HepG2 (cell line): ENCODE measurements around the gene CTNND2. TPM values are rescaled to one million over a fixed set of nuclear protein-coding genes. Genes with fewer than 3 reads are reported as not detected.

ENCODE experiments used
- ATAC-seq: fragments of 200-7000 bp; cut with Tn5 transposase; 3 replicates; pipeline ENCODE4 v1.9.1; 2020; ENCODE audit warnings: mild to moderate bottlenecking, moderate library complexity
- BruUV-seq: library from RNA; stranded (reverse); fragments of 400-500 nt; replicated peaks from 2 replicates; lab custom pipeline; 2021; lab: Mats Ljungman, UMichigan
- CTCF ChIA-PET: fragments of 300-600 bp; formaldehyde crosslinking; extraction: SDS; loops from one replicate; lab custom pipeline; 2021; ENCODE audit warnings: low total read pairs, inconsistent platforms, low intra/inter-chr PET ratio; lab: Yijun Ruan, JAX
- POLR2A ChIA-PET: fragments of 350-600 bp; sonication (Branson Sonifier 250); formaldehyde crosslinking; loops from one replicate; lab custom pipeline; 2020; ENCODE audit warnings: antibody characterized with exemption, inconsistent platforms; lab: Yijun Ruan, JAX
- DNase-seq: peaks from one replicate; pipeline ENCODE4 v3.0.0-alpha.2; 2015; ENCODE audit warnings: low spot score
- FAIRE-seq: peaks from 3 replicates; lab custom pipeline; 2011; peaks lifted over from hg19 to GRCh38; lab: Jason Lieb, UNC
- H2AFZ ChIP-seq: one replicate; pipeline ENCODE4 v1.6.1; 2011; ENCODE audit warnings: low read length, inconsistent platforms
- H3K27ac ChIP-seq: fragments of 300-600 bp; 3 replicates; pipeline ENCODE4 v1.8.0; 2011; ENCODE audit warnings: mixed run types, mild to moderate bottlenecking, mixed read lengths, low read length, inconsistent platforms; ENCODE audit not compliant: insufficient read depth; ENCODE audit errors: extremely low read length
- H3K27me3 ChIP-seq, 2 experiments: fragments of 200-600 bp in 1 of 2; 2 replicates in 1 of 2; 3 replicates in 1 of 2; pipeline versions ENCODE4 v1.6.0 to v1.8.0; 2011; ENCODE audit warnings: low read length in 2 of 2, mild to moderate bottlenecking in 2 of 2, moderate library complexity in 2 of 2, inconsistent platforms in 1 of 2; ENCODE audit not compliant: insufficient read depth in 2 of 2, control insufficient read depth in 1 of 2
- H3K36me3 ChIP-seq, 2 experiments: fragments of 200-600 bp in 1 of 2; replicated peaks in 1 of 2; 2 replicates in 1 of 2; 3 replicates in 1 of 2; pipeline versions ENCODE4 v1.5.1 to v1.8.0; 2011; ENCODE audit warnings: low read length in 2 of 2, inconsistent platforms in 1 of 2; ENCODE audit not compliant: insufficient read depth in 2 of 2, control insufficient read depth in 1 of 2
- H3K4me1 ChIP-seq: 2 replicates; pipeline ENCODE4 v1.5.1; 2012; ENCODE audit warnings: low read length, inconsistent platforms; ENCODE audit not compliant: insufficient read depth
- H3K4me2 ChIP-seq: 2 replicates; pipeline ENCODE4 v1.6.0; 2011; ENCODE audit warnings: low read depth, low read length, inconsistent platforms
- H3K4me3 ChIP-seq, 3 experiments: fragments of 200-600 bp in 1 of 3; sonication (generic), shearing (Covaris generic) in 1 of 3; replicated peaks in 1 of 3; 2 replicates each; pipeline ENCODE4 v1.5.1; 2011 to 2016; ENCODE audit warnings: low read length in 3 of 3, inconsistent platforms in 2 of 3, low read depth in 2 of 3, mild to moderate bottlenecking in 2 of 3, control low read depth in 1 of 3, mixed read lengths in 1 of 3; ENCODE audit not compliant: insufficient read depth in 1 of 3
- H3K79me2 ChIP-seq: one replicate; pipeline ENCODE4 v1.6.1; 2011; ENCODE audit warnings: low read length, inconsistent platforms; ENCODE audit not compliant: insufficient read depth
- H3K9ac ChIP-seq: 2 replicates; pipeline ENCODE4 v1.6.0; 2011; ENCODE audit warnings: mild to moderate bottlenecking, low read depth, low read length, inconsistent platforms; ENCODE audit not compliant: insufficient read depth
- H3K9me3 ChIP-seq: 2 replicates; pipeline ENCODE4 v1.5.1; 2012; ENCODE audit warnings: mild to moderate bottlenecking, low read length
- H4K20me1 ChIP-seq: 2 replicates; pipeline ENCODE4 v1.6.0; 2011; ENCODE audit warnings: inconsistent platforms, mild to moderate bottlenecking, low read length, moderate library complexity; ENCODE audit not compliant: insufficient read depth
- EED ChIP-seq: sonication (generic); formaldehyde crosslinking; IDR thresholded peaks from 2 replicates; pipeline ENCODE4 v1.5.0; 2020; ENCODE audit warnings: mild to moderate bottlenecking, missing genetic modification reagents
- EHMT2 ChIP-seq: fragments of 200-600 bp; sonication (generic); IDR thresholded peaks from 2 replicates; pipeline ENCODE4 v1.7.0; 2017; ENCODE audit warnings: antibody characterized with exemption, low read depth, low read length, borderline replicate concordance
- FUBP1 ChIP-seq: sonication (generic); formaldehyde crosslinking; IDR thresholded peaks from 2 replicates; pipeline ENCODE4 v1.5.1; 2020; ENCODE audit warnings: missing genetic modification reagents, mild to moderate bottlenecking, borderline replicate concordance
- MNT ChIP-seq: fragments of 450-650 bp; IDR thresholded peaks from 2 replicates; pipeline ENCODE4 v1.6.1; 2016
- U2AF1 ChIP-seq: fragments of 200-400 bp; formaldehyde crosslinking; optimal IDR thresholded peaks from 2 replicates; pipeline ENCODE3; 2017; ENCODE audit warnings: mild to moderate bottlenecking, low read depth, low read length
- U2AF2 ChIP-seq: fragments of 200-400 bp; formaldehyde crosslinking; IDR thresholded peaks from 2 replicates; pipeline ENCODE4 v1.6.1; 2017; ENCODE audit warnings: low read depth, mild to moderate bottlenecking, low read length
- ZNF430 ChIP-seq: sonication (generic); formaldehyde crosslinking; IDR thresholded peaks from 2 replicates; pipeline ENCODE4 v1.9.0; 2021; ENCODE audit warnings: mild to moderate bottlenecking, missing genetic modification reagents
- ZNF512 ChIP-seq: sonication (generic); formaldehyde crosslinking; IDR thresholded peaks from 2 replicates; pipeline ENCODE4 v1.4.0; 2020; ENCODE audit warnings: mild to moderate bottlenecking, missing genetic modification reagents
- ZNF749 ChIP-seq: sonication (generic); formaldehyde crosslinking; IDR thresholded peaks from 2 replicates; pipeline ENCODE4 v1.8.0; 2022; ENCODE audit warnings: mild to moderate bottlenecking, missing genetic modification reagents, moderate library complexity, borderline replicate concordance
- WGBS: methylation state at CpG from one replicate; pipeline ENCODE4 v1.1.6; 2017; ENCODE audit warnings: low lambda C conversion rate; 5-methylcytosine and 5-hydroxymethylcytosine counted together
- in situ Hi-C: cut with HindIII; loops from 2 replicates; pipeline ENCODE4 v1.10.0; 2017; ENCODE audit warnings: low pct_unique_long_range_greater_than_20kb; ENCODE audit not compliant: extremely low pct_ligation_motif_present
- intact Hi-C: fragments of 100-400 bp; cut with micrococcal nuclease; formaldehyde crosslinking; loops from one replicate; pipeline ENCODE4 v1.10.0; 2022; ENCODE audit not compliant: unreplicated experiment
- polyA plus RNA-seq, 8 experiments: library from polyadenylated mRNA; depleted of rRNA in 3 of 8; stranded (reverse) in 7 of 8; unstranded in 1 of 8; fragments of >200 nt; fragmentation: Illumina TruSeq in 4 of 8; extraction: Trizol in 4 of 8; gene quantifications; 2 replicates each; pipeline versions ENCODE4 v1.2.1 to v1.2.3, GENCODE V29; 2011 to 2016; ENCODE audit warnings: low read depth in 4 of 8, missing spikeins in 1 of 8, mixed read lengths in 1 of 8; ENCODE audit not compliant: insufficient read depth in 1 of 8
- total RNA-seq, 5 experiments: library from RNA; depleted of rRNA; stranded (reverse); fragments of >200 nt; fragmentation: Illumina TruSeq; extraction: Trizol; gene quantifications; 2 replicates each; pipeline ENCODE4 v1.2.3, GENCODE V29; 2016; ENCODE audit warnings: low read depth in 1 of 5

CTNND2 gene
- total and polyA plus RNA-seq, 2 of the 13 experiments (the other 11 are each of a cell fraction or from before 2014, with no cell fraction given): not detected

GRCh38 chr5:11894992-11895391 is 9.3 kb downstream of the CTNND2 start:
- TF ChIP-seq ZNF749 (CRISPR knock-in tag) (no peak), EED (CRISPR knock-in tag) (no peak), MNT (no peak), EHMT2 (no peak), ZNF512 (CRISPR knock-in tag) (no peak), U2AF1 (no peak), U2AF2 (no peak), ZNF430 (no peak), FUBP1 (no peak)
- Histone ChIP-seq H3K36me3 (no peaks in the 10 kb centered on the region), H2AFZ (no peak overlapping the region), H4K20me1 (no peaks in the 10 kb centered on the region), H3K9me3 (peaks cover 6% of the 10 kb centered on the region), H3K4me2 (no peak overlapping the region), H3K27ac (no peak overlapping the region), H3K27me3 (no peaks in the 10 kb centered on the region), H3K9ac (no peak overlapping the region), H3K4me1 (no peaks in the 10 kb centered on the region), H3K4me3 (no peak overlapping the region), H3K79me2 (no peaks in the 10 kb centered on the region)
- in situ Hi-C loops: no loop called here
- ChIA-PET CTCF (no interaction called here), POLR2A (no interaction called here)
- intact Hi-C loops: no loop called here
- 0% methylated on average over 5 of the region's 5 CpGs for WGBS
- FAIRE-seq: no peak
- no TSS peak for BruUV-seq
- no peak for ATAC-seq
- DNase-seq: no peak
